Right ventricle myocardium inferior (tissue), 1 donor: Measurements from ENCODE around the gene UBE2R2. TPM values are rescaled to one million over a fixed set of nuclear protein-coding genes. Genes with fewer than 3 reads are reported as not detected.
"Not testable (repeated sequence)": the region's sequence is repeated elsewhere in the genome, so short reads cannot be mapped to it uniquely, and the experiment has no call there.

Source experiments
- ATAC-seq: fragments of 200-7000 bp; cut with Tn5 transposase; one replicate; pipeline ENCODE4 v1.9.1; 2020; ENCODE audit warnings: mild to moderate bottlenecking, moderate library complexity
- DNase-seq: peaks from one replicate; pipeline ENCODE4 v3.0.0; 2021; ENCODE audit errors: missing footprints
- intact Hi-C: fragments of 100-400 bp; cut with DNase I; formaldehyde crosslinking; loops from one replicate; pipeline ENCODE4 v1.11.0; 2022
- total RNA-seq: library from RNA; stranded (reverse); fragmentation: NEBNext Ultra II Directional; extraction: Animal tissue kit (Norgen Biotek cat#: 25700); gene quantifications from one replicate; pipeline ENCODE4 v1.2.1, GENCODE V29; 2021
- donor health status: DM: no; HTN: yes; CAD: no; lungs with severe emphysema.

The UBE2R2 gene
- total RNA-seq, 1 donor from 2014 or later: 44.0 TPM

DNA sequence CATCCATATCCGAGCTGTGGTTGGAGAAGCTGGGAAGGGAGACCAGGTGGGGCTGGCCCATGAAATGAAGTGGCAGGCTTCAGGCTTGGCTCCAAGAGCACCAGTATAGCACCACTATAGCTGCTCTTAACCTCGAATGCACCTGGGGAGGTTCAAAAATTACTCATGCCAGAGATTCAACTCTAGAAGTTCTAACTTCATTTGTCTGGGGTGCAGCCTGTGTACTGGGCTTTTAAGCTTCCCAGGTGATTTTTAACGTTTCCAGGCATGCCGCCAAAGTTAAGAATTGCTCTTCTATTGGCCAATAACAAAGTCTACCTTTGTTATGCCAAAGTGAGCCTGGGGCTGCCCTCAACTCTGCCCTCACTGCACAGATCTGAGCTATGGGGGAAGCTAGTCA is 21.1 kb upstream of the UBE2R2 start:
- intact Hi-C loops: no loop called here
- ATAC-seq: no peak
- DNase-seq: no peak

DNA sequence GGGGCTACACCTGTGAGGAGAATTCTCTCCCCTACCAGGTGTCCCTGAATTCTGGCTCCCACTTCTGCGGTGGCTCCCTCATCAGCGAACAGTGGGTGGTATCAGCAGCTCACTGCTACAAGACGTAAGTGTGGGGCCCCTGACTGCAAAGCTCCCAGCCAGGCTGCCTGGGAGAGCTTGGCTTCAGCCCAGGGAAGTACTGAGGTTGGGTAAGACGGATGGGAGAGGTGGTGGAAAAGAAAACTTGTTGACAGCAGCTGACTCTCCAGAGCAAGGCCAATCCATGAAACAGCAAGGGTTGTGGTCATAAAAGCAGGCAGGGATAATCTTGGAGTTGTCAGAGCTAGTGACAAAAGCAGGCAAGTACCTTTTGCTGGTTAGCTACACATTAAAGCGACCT is 20.3 kb upstream of the UBE2R2 start:
- ATAC-seq, DNase-seq, intact Hi-C loops: not testable (repeated sequence)

DNA sequence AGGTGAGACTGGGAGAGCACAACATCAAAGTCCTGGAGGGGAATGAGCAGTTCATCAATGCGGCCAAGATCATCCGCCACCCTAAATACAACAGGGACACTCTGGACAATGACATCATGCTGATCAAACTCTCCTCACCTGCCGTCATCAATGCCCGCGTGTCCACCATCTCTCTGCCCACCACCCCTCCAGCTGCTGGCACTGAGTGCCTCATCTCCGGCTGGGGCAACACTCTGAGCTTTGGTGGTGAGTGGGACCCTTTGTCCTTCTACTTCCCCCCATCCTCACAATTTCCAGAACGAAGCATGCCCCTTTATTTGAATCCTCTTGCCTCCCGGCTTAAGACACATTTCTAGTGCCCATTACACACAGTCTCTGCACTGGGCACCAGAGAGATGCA is 19.1 kb upstream of the UBE2R2 start:
- DNase-seq: no peak
- ATAC-seq: no peak
- intact Hi-C loops: no loop called here

DNA sequence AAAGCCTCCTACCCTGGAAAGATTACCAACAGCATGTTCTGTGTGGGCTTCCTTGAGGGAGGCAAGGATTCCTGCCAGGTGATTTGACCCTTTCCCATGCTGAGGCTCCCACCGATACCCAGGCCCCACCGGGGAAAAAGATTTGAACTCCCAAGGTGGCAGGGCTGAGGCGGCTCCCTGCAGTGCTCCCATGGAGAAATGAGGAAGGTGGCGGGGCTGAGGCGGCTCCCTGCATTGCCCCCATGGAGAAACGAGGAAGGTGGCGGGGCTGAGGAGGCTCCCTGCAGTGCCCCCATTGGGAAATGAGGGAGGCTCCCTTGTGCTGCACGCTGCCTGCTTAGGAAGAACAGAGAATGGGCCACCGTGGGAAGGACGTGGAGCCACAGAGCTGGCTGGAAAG is 18.4 kb upstream of the UBE2R2 start:
- no peak for DNase-seq
- no peak for ATAC-seq
- intact Hi-C loops: no loop called here

DNA sequence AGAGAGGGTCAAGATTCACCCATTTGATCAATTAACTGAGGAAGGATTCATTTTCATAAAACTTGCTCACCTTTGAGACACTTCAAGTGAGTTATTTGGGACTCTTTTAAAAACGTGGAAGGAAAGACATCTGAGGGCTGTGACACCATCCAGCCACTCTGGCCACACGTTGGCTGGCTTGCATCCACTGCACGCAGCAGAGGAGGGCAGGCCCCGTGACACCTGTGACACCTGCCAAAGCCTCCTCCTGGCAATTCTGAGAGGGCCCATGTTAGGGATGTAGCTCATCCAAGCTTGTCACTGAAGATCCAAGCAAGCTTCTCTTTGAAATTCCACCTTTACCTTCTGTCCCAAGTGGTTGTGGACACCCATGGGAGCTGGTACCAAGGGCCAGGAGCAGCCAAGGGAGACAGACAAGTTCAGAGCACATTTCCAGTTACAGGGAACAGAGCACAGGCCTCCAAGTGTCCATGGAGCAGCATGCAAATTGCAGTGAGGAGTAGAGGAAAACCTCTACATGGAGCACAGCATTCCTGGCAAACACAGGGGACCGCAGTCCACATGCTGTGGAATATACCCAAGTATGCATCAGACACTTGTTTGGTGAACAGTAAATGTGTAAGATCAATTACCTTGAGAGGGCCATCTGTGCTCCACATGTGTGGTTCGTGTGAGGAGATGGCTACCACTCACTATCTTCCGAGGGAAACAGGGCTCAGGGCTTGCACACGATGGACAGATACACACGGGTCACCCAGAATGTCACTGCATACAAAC is 16.8 kb upstream of the UBE2R2 start:
- DNase-seq (no peak), ATAC-seq (no peak)
- intact Hi-C loops: no loop called here

DNA sequence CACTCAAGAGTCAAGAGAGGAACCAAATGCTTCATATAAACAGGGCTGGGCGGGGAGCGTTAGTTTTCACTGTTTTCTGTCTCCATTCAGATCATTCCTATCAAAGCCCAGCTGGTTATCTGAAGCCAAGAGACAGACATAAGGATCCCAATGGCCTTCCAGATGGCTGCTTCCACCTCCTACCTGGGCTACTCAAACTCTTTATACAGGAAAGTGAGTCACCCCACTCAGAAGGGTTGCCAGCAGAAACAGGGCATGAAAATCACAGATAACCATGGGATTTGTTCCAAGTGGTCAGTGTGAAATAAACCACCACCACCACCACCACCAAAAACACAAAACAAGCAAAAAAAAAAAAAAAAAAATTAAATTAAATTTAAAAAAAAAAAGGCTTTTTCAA is 16.1 kb upstream of the UBE2R2 start:
- no peak for DNase-seq
- intact Hi-C loops: no loop called here
- no peak for ATAC-seq

DNA sequence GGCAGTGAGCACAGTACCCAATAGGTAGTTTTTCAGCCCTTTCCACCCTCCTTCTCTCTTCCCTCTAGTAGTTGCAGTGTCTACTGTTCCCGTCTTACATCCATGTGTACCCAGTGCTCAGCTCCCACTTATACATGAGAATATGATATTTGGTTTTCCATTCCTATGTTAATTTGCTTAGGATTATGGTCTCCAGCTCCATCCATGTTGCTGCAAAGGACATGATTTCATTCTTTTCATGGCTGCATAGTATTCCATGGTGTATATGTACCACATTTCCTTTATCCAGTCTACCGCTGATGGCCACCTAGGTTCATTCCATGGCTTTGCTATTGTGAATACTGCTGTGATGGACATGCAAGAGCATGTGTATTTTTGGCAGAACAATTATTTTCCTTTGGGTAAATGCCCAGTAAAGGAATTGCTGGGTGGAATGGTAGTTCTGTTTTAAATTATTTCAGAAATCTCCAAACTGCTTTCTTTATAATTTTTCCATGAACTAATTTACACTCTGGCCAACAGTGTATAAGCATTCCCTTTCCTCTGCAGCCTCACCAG is 14.9 kb upstream of the UBE2R2 start:
- intact Hi-C loops, ATAC-seq, DNase-seq: not testable (repeated sequence)

DNA sequence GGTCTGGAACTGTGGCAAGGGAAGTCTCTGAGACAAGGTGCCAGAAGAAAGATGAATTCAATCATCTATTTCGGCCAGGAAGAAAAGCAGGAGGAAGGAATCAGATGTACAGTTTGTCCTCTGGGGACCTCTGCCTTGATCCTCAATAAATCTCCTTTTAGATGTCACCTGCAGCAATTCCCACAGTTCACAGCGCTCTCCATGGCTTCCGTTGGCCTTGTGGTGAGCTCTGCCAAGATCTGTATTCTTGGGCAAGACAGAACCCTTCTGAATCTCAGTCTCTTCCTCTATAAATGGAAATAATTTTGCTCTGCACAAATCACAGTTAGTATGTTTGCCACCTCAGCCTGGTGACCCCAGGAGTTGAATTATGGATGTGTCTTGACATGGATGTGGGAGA is 12.8 kb upstream of the UBE2R2 start:
- intact Hi-C loops, DNase-seq, ATAC-seq: not testable (repeated sequence)

DNA sequence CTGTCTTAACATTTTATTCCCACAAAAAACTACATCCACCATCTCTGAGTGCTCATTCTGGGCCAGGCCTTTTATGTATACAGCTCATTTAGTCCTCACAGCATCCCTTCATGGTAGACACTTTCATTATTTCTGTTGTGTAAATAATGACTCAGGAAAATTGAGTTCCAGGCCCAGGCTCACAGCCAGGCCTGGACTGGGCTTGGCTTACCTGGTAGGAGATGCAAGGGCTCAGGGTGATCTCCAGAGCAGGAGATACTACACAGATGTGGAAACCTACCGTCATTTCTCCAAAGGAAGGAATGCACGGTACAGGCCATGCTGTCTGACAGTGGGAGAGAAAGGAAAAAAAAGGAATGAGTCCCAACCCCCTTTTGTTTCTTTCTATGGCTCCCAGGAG is 9.8 kb upstream of the UBE2R2 start:
- intact Hi-C loops, DNase-seq, ATAC-seq: not testable (repeated sequence)

DNA sequence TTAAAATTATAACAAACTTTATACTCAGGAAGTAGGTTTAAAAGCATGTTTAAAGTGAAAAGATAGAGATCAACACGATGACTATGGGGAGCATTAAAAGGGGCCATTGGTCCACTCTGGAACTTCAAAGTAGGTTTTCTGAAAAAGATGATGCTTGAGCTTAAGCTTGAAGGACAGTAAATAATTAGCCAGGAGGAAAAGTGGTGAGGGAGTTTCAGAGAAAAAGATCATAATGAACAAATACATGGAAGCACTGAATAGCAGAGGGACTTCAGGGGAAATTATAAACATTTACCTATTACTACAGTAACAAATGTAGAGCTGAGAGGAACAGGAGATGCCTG is 8.0 kb upstream of the UBE2R2 start:
- ATAC-seq, DNase-seq, intact Hi-C loops: not testable (repeated sequence)

DNA sequence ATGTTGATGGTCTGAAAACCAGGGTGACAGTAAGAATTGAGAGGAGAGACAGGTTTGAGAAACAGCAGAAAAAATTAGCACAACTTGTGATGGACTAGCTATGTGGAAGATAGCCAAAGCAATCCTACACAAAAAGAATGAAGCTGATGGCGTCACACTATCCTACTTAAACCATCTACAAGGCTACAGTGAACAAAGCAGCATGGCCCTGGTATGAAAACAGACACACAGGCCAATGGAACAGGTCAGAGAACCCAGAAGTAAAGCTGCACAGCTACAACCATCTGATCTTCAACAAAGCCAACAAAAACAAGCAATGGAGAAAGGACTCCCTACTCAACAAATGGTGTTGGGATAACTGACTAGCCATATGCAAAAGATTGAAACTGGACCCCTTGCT is 7.5 kb upstream of the UBE2R2 start:
- DNase-seq: no peak
- ATAC-seq: no peak
- intact Hi-C loops: no loop called here

DNA sequence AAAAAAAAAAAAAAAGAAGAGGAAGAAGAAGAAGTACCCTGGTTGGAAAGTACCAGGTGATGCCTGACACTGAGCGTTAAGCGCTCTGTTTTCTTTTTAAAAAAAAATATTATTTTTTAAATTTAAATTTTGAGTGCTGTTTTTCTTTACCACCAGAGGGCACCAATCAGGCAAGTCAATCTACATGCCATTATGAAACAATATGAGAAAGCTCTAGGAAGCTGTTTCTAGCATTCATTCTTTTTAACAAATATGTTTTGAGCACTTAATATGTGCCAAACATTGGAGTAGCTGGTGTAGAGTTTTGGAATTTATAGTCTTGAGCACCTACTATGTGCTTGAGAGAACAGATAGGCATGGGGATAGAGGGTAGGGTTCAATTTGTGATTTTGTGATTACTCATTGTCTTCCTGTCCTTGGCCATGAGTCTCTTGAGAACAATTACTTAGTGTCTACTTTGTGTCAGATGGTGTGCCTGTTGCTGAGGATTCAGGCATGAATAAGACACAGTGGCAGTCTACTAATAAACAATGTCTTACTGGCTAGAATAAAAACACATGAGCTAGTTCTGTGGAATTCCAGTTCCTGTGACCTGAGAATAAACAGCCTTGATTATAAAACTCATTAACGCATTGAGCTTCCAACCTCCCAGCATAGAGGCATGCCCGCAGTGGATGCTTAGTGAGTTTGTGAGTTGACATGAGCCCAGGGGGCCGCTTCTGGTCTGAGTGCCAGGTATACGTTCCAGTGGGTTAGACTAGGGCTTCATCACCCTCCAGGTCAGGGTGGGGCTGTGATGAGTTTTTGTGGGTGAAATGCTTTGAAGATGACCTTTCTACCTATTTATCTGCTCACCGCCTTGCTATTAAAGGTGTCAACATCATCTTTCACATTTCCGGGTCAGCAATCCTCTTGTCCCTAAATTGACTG is 3.0 kb upstream of the UBE2R2 start:
- DNase-seq (no peak), ATAC-seq (no peak)
- intact Hi-C loops: loop anchor here (2.0 to 10.0 kb wide), 2 partner anchors 37 to 231 kb away; partner anchors contain the start of gene UBAP2

DNA sequence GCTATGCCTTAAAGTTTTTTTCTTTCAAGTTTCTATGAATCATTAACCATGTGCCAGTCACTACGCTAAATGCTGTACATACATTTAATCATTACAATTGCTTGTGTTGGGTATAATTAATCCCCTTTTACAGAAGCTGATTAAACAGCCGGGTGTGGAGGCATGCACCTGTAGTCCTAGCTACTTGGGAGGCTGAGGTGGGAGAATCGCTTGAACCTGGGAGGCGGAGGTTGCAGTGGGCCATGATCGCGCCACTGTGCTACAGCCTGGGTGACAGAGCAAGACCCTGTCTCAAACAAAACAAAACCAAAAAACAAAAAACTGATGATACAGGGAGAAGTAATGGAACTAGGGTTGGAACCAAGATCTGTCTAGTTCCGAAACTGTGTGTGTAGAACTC is 1.2 kb upstream of the UBE2R2 start:
- DNase-seq (no peak), ATAC-seq (no peak)
- intact Hi-C loops: loop anchor here (2.0 to 10.0 kb wide), 3 partner anchors 35 to 437 kb away; partner anchors contain the start of gene UBAP2

DNA sequence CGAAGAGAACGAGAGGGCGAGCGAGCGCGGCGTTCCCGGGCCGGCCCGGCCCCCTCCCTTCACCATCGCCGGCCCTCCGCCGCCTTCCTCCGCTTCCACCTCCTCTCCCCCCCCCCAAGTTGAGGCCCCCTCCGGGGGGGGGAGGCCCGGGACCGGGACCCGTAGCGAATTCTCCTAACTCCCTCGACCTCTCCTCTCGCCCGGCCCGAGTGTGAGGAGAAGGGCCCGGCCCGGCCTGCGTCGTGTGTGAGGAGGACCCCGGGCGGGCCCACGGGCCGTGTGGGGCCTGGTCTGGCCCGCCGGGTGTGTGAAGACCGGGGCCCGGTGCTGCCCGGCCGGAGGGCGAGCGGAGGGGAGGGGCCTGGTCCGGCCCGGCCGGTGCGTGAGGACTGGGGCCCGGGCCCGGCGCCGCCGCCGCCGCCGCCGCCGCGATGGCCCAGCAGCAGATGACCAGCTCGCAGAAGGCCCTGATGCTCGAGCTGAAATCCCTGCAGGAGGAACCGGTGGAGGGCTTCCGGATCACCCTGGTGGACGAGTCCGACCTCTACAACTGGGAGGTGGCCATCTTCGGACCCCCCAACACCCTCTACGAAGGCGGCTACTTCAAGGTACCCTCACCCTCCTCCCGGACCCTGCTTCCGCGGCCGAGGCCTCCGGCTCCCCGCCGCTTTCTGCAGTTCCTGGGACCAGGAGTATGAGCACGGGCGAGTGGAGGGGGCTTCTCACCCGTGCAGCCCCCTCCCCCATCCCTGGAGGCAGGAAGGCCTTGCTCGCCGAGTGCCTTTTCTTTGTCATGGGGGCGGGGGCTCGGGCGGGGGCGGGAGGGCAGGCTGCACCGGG is 587 bp downstream of the UBE2R2 start:
- ATAC-seq (peak; percentile 37), DNase-seq (peak; percentile 84)
- intact Hi-C loops: loop anchor here (5.0 to 10.0 kb wide), 2 partner anchors 227 to 435 kb away; partner anchors contain the start of gene UBAP2

DNA sequence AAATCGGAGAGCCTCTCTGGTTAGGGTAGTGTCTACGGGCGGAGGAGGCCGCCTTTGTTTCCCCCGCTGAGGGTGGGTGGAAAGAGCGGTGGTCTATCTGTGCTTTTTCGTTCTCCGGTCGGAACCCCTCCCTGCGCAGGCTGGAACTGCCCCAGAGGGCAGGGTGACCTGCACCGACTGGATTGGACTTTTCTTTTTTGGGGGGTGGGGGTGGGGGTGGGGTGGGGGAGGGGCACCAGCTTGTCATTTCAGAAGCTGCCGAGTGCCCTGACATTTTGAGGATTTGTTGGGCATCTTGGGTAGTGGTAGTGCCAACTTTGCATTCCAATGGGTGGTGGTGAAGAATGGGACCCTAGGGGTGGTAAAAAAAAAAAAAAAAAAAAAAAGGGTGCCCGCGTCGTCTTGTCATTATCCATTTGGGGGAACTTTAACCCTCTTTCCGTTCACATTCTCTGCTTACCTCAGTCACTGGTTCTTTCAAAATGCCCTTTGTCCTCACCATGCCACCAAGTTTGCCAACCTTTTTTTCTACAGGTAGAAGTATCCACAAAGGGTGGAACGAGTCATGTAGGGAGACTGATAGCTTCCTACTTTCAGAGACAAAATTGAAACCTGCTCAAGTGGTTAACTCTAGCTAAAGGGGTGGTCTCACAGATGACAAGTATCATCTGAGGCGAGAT is 1.3 kb downstream of the UBE2R2 start:
- ATAC-seq: peak; percentile 30
- DNase-seq: peak; percentile 78
- intact Hi-C loops: loop anchor here (5.0 to 10.0 kb wide), 2 partner anchors 226 to 434 kb away; partner anchors contain the start of gene UBAP2

DNA sequence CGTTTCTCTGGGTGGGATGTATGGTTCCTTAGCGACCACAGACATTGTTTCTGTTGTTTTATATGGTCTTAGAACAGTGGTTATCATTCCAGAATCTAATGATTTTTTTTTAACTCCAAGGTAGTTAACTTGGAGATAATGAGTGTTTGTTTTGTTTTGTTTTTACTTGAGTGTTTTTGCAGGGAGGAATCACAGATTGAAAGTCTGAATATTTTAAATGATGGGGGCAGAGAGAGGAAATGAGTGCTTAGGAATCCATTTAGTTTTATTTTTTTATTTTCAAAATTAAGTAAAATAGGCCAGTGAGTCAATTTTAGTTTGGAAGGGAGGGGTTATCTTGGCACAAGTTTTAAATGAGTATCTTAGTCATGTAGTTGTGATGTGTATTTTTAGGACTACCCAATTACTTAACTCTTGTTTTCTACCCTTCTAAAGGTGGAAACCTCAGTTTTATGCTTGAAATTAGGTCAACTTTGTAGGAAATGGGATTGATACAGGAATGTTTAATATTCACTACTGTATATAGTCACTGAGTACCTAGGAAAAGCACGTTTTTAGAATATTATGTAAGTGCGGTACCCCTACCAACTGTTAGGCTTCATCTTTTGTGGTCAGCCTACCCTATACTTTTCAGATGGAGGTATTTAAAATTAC is 2.0 kb downstream of the UBE2R2 start:
- ATAC-seq: no peak
- intact Hi-C loops: loop anchor here (5.0 to 10.0 kb wide), 2 partner anchors 226 to 433 kb away; partner anchors contain the start of gene UBAP2

DNA sequence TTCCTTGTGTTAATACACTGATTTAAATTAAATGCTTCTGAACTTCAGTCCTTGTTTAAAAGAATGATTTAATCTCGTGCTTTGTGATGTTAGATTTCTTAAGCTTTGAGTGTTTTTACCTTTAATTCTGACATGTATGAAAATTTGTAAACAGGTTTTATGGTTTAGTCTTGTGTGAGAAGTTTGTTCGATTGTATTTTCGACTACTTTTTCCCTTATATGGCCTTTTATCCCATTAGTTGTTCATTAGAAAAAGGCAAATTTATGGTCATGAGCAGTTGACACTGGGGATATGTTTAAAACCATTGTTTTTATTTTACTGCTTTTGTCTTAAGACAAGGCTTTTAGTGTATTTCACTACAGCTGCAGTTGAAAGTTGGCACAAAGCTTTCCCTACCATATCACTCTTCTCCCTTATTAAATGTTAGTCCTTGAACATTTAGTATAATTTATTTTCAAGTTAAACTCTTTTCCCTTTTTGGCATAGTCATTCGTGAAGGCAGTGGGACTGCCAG is 3.3 kb downstream of the UBE2R2 start:
- DNase-seq: no peak
- ATAC-seq: no peak
- intact Hi-C loops: no loop called here

More for the DNA sequence above, 2.0 kb downstream of the UBE2R2 start:
- DNase-seq: no peak
